Parathyroid adenoma (tissue), 2 donors: Measurements from ENCODE around the gene DDI2.

Experiments
- H2AFZ ChIP-seq: fragments of 300-600 bp; sonication (generic); one replicate; pipeline ENCODE4 v1.7.0; 2017; ENCODE audit warnings: antibody characterized with exemption, mild to moderate bottlenecking
- H3K27ac ChIP-seq: fragments of 300-600 bp; sonication (generic); one replicate; pipeline ENCODE4 v1.7.0; 2017
- H3K27me3 ChIP-seq: fragments of 300-600 bp; sonication (generic); one replicate; pipeline ENCODE4 v1.7.0; 2017; ENCODE audit warnings: low read length; ENCODE audit not compliant: control insufficient read depth, insufficient read depth
- H3K36me3 ChIP-seq: fragments of 300-600 bp; sonication (generic); one replicate; pipeline ENCODE4 v1.7.0; 2017; ENCODE audit warnings: low read length; ENCODE audit not compliant: control insufficient read depth, insufficient read depth
- H3K4me1 ChIP-seq: fragments of 300-600 bp; sonication (generic); one replicate; pipeline ENCODE4 v1.7.0; 2017; ENCODE audit warnings: control low read depth
- H3K4me2 ChIP-seq: fragments of 300-600 bp; sonication (generic); one replicate; pipeline ENCODE4 v1.7.0; 2017; ENCODE audit warnings: low read length
- H3K4me3 ChIP-seq: fragments of 300-600 bp; sonication (generic); one replicate; pipeline ENCODE4 v1.7.0; 2017; ENCODE audit warnings: low read depth, low read length
- H3K79me2 ChIP-seq: fragments of 300-600 bp; sonication (generic); one replicate; pipeline ENCODE4 v1.7.0; 2017; ENCODE audit warnings: control low read depth
- H3K9ac ChIP-seq: fragments of 300-600 bp; sonication (generic); one replicate; pipeline ENCODE4 v1.7.0; 2017; ENCODE audit warnings: mild to moderate bottlenecking
- H3K9me3 ChIP-seq: fragments of 300-600 bp; sonication (generic); one replicate; pipeline ENCODE4 v1.7.0; 2017; ENCODE audit warnings: low read length; ENCODE audit not compliant: control insufficient read depth
- CTCF ChIP-seq: fragments of 300-600 bp; sonication (generic); IDR thresholded peaks from one replicate; pipeline ENCODE4 v1.7.0; 2017; ENCODE audit warnings: antibody characterized with exemption, mild to moderate bottlenecking
- donor health status: primary hyperparathyroidism.

Gene DDI2

GRCh38 chr1:15617173-15618076 is at the start of gene DDI2:
Gene DDI2, plus strand, starts transcription at chr1:15617458. Its CDS starts 213 bp downstream, at chr1:15617671.
- TF ChIP-seq CTCF = no peak
- Histone ChIP-seq H2AFZ (peak within 1 kb of the TSS; percentile 83), H3K27ac (peak within 1 kb of the TSS; percentile 88), H3K9ac (peak within 1 kb of the TSS; percentile 28), H3K4me3 (peak within 1 kb of the TSS; percentile 68), H3K9me3 (no peaks in the 10 kb centered on the region), H3K79me2 (peaks cover 21% of the 10 kb centered on the region), H3K36me3 (no peaks in the 10 kb centered on the region), H3K4me1 (peaks cover 14% of the 10 kb centered on the region), H3K4me2 (peak within 1 kb of the TSS; percentile 85), H3K27me3 (no peaks in the 10 kb centered on the region)

GRCh38 chr1:15568387-15569073 is 48.7 kb upstream of the DDI2 start:
- no peaks in the 10 kb centered on the region for H3K79me2 ChIP-seq
- H3K9me3 ChIP-seq = no peaks in the 10 kb centered on the region
- no peak overlapping the region for H3K4me3 ChIP-seq
- TF ChIP-seq CTCF = no peak
- H2AFZ ChIP-seq = no peak overlapping the region
- no peak overlapping the region for H3K9ac ChIP-seq
- no peaks in the 10 kb centered on the region for H3K27me3 ChIP-seq
- H3K27ac ChIP-seq = no peak overlapping the region
- H3K4me1 ChIP-seq = peaks cover 14% of the 10 kb centered on the region
- no peaks in the 10 kb centered on the region for H3K36me3 ChIP-seq
- H3K4me2 ChIP-seq = no peak overlapping the region

GRCh38 chr1:15570861-15571260 is 46.4 kb upstream of the DDI2 start:
- Histone ChIP-seq H3K36me3 (no peaks in the 10 kb centered on the region), H3K4me2 (peak overlapping the region; percentile 69), H3K9me3 (no peaks in the 10 kb centered on the region), H3K27me3 (no peaks in the 10 kb centered on the region), H3K9ac (no peak overlapping the region), H3K79me2 (no peaks in the 10 kb centered on the region), H3K27ac (peak overlapping the region; percentile 79), H3K4me3 (no peak overlapping the region), H3K4me1 (peaks cover 24% of the 10 kb centered on the region), H2AFZ (no peak overlapping the region)
- TF ChIP-seq CTCF = no peak

GRCh38 chr1:15571266-15571665 is 46.0 kb upstream of the DDI2 start:
- Histone ChIP-seq H3K27ac (peak overlapping the region; percentile 79), H3K27me3 (no peaks in the 10 kb centered on the region), H3K36me3 (no peaks in the 10 kb centered on the region), H3K79me2 (no peaks in the 10 kb centered on the region), H3K9me3 (no peaks in the 10 kb centered on the region), H3K4me1 (peaks cover 24% of the 10 kb centered on the region), H3K9ac (no peak overlapping the region), H3K4me2 (peak overlapping the region; percentile 69), H2AFZ (no peak overlapping the region), H3K4me3 (peak overlapping the region; percentile 38)
- TF ChIP-seq CTCF = no peak
